ENCODE results near the gene XPNPEP2.
"Not testable (repeated sequence)": the region's sequence is repeated elsewhere in the genome, so short reads cannot be mapped to it uniquely, and the experiment has no call there.

XPNPEP2 gene

GRCh38 chrX:129720741-129721140 is 18.0 kb upstream of the XPNPEP2 start:
- DNase-seq: no peak

GRCh38 chrX:129721414-129721813 is 17.4 kb upstream of the XPNPEP2 start:
- DNase-seq: no peak

GRCh38 chrX:129721870-129722269 is 16.9 kb upstream of the XPNPEP2 start:
- no peak for DNase-seq

GRCh38 chrX:129723511-129723910 is 15.3 kb upstream of the XPNPEP2 start:
- DNase-seq: no peak

- no peak for DNase-seq
Measured at GRCh38 chrX:129724754-129725153, 14.0 kb upstream of the XPNPEP2 start.

GRCh38 chrX:129726307-129727111 is 12.3 kb upstream of the XPNPEP2 start:
- DNase-seq: no peak

GRCh38 chrX:129728061-129728460 is 10.7 kb upstream of the XPNPEP2 start:
- DNase-seq: no peak

- no peak for DNase-seq
Measured at GRCh38 chrX:129731228-129731627, 7.6 kb upstream of the XPNPEP2 start.

- DNase-seq: no peak
Measured at GRCh38 chrX:129732857-129733256, 5.9 kb upstream of the XPNPEP2 start.

GRCh38 chrX:129733335-129733734 is 5.4 kb upstream of the XPNPEP2 start:
- DNase-seq: no peak

- no peak for DNase-seq
Measured at GRCh38 chrX:129736491-129736890, 2.3 kb upstream of the XPNPEP2 start.

GRCh38 chrX:129737916-129738315 is 863 bp upstream of the XPNPEP2 start:
- DNase-seq: no peak

GRCh38 chrX:129739578-129739977 is 799 bp downstream of the XPNPEP2 start:
- no peak for DNase-seq

- DNase-seq: no peak
Measured at GRCh38 chrX:129741880-129742758, 3.3 kb downstream of the XPNPEP2 start.

GRCh38 chrX:129742759-129743152 is 4.0 kb downstream of the XPNPEP2 start:
- DNase-seq: not testable (repeated sequence)

GRCh38 chrX:129743821-129744220 is 5.0 kb downstream of the XPNPEP2 start:
- no peak for DNase-seq

- no peak for DNase-seq
Measured at GRCh38 chrX:129744861-129745321, 6.1 kb downstream of the XPNPEP2 start.

- DNase-seq: no peak
Measured at GRCh38 chrX:129746557-129747470, 8.0 kb downstream of the XPNPEP2 start.

- no peak for DNase-seq
Measured at GRCh38 chrX:129747533-129747932, 8.8 kb downstream of the XPNPEP2 start.

GRCh38 chrX:129748305-129748704 is 9.5 kb downstream of the XPNPEP2 start:
- no peak for DNase-seq

- no peak for DNase-seq
Measured at GRCh38 chrX:129749069-129749468, 10.3 kb downstream of the XPNPEP2 start.

GRCh38 chrX:129750971-129751370 is 12.2 kb downstream of the XPNPEP2 start:
- no peak for DNase-seq

All from DMS 273 treated with DMSO at 0.1 percent for 48 hours (cell line).